Activated CD4-positive, alpha-beta T cell treated with anti-CD3 and anti-CD28 coated beads, Interleukin-10, Interleukin-2, amounts not matched to agents 100 ng/mL and 50 ng/mL, durations not matched to agents 16 hours and 8 hours (primary cell): ENCODE data around the gene HDAC10.
A peak's percentile ranks its signal among the peaks of the same experiment; 100 is the strongest.

ENCODE experiments used
- DNase-seq: peaks from one replicate; pipeline ENCODE4 v3.0.0-alpha.2; 2020

The HDAC10 gene

GRCh38 chr22:50232481-50233151 is 18.4 kb downstream of the HDAC10 start:
- DNase-seq, result no peak

GRCh38 chr22:50229370-50229769 is 21.7 kb downstream of the HDAC10 start:
- DNase-seq, result no peak

GRCh38 chr22:50228366-50228765 is 22.7 kb downstream of the HDAC10 start:
- DNase-seq, result no peak

GRCh38 chr22:50227579-50228215 is 23.4 kb downstream of the HDAC10 start:
- DNase-seq, result no peak

GRCh38 chr22:50226875-50227165 is 24.2 kb downstream of the HDAC10 start:
- DNase-seq, result no peak

- DNase-seq, result no peak
These were observed 24.8 kb downstream of the HDAC10 start for GRCh38 chr22:50226063-50226874.

- no peak for DNase-seq
These were observed 25.7 kb downstream of the HDAC10 start for GRCh38 chr22:50225200-50225969.

- no peak for DNase-seq
These were observed 27.0 kb downstream of the HDAC10 start for GRCh38 chr22:50224071-50224470.

- no peak for DNase-seq
These were observed 28.6 kb downstream of the HDAC10 start for GRCh38 chr22:50222508-50222907.

- no peak for DNase-seq
These were observed 29.4 kb downstream of the HDAC10 start for GRCh38 chr22:50221410-50222300.

GRCh38 chr22:50220603-50221409 is 30.3 kb downstream of the HDAC10 start:
- DNase-seq, result no peak

GRCh38 chr22:50219800-50220602 is 31.1 kb downstream of the HDAC10 start:
- no peak for DNase-seq

- peak; percentile 27 for DNase-seq
These were observed 31.9 kb downstream of the HDAC10 start for GRCh38 chr22:50218996-50219727.

GRCh38 chr22:50218153-50218995 is 32.7 kb downstream of the HDAC10 start:
- DNase-seq, result no peak

GRCh38 chr22:50217543-50218152 is 33.4 kb downstream of the HDAC10 start:
- no peak for DNase-seq

- DNase-seq, result no peak
These were observed 34.2 kb downstream of the HDAC10 start for GRCh38 chr22:50216684-50217520.

GRCh38 chr22:50216055-50216683 is 34.9 kb downstream of the HDAC10 start:
- DNase-seq, result no peak
